PC-3 (cell line): ENCODE measurements around the gene CEP112.

Source experiments
- CTCF ChIP-seq: fragments of 300-600 bp; sonication (generic); conservative IDR thresholded peaks from 2 replicates; pipeline ENCODE4 v1.5.1; 2017; ENCODE audit warnings: antibody characterized with exemption, low read depth, mild to moderate bottlenecking, low read length
- EZH2 ChIP-seq: fragments of 300-600 bp; sonication (generic); IDR thresholded peaks from one replicate; pipeline ENCODE4 v1.6.1; 2017; ENCODE audit warnings: antibody characterized with exemption, mild to moderate bottlenecking, low read length; ENCODE audit not compliant: unreplicated experiment

GRCh38 chr17:65819810-65820209 is 372.1 kb downstream of the CEP112 start:
- no peak for TF ChIP-seq CTCF
- TF ChIP-seq EZH2, result no peak
